Hepatocyte (in vitro differentiated cells): ENCODE measurements around the gene LEO1. TPM values are rescaled to one million over a fixed set of nuclear protein-coding genes. Genes with fewer than 3 reads are reported as not detected.

Source experiments
- DNase-seq: peaks from one replicate; pipeline ENCODE4 v3.0.0-alpha.2; 2016; ENCODE audit warnings: low spot score
- H2AFZ ChIP-seq: fragments of 200-600 bp; sonication (generic); 2 replicates; pipeline ENCODE4 v1.6.0; 2016; ENCODE audit warnings: antibody characterized with exemption, mild to moderate bottlenecking
- H3K27ac ChIP-seq: fragments of 200-600 bp; sonication (generic); 2 replicates; pipeline ENCODE4 v1.5.1; 2016; ENCODE audit warnings: mild to moderate bottlenecking
- H3K27me3 ChIP-seq: fragments of 200-600 bp; sonication (generic); 2 replicates; pipeline ENCODE4 v1.6.1; 2016
- H3K36me3 ChIP-seq: fragments of 200-600 bp; sonication (generic); replicated peaks from 2 replicates; pipeline ENCODE4 v1.5.1; 2016; ENCODE audit warnings: low read depth; ENCODE audit not compliant: insufficient read depth
- H3K4me1 ChIP-seq: fragments of 200-600 bp; sonication (generic); 2 replicates; pipeline ENCODE4 v1.5.1; 2016; ENCODE audit warnings: mild to moderate bottlenecking, moderate library complexity; ENCODE audit not compliant: insufficient read depth
- H3K4me2 ChIP-seq: fragments of 200-600 bp; sonication (generic); 2 replicates; pipeline ENCODE4 v1.6.0; 2016
- H3K4me3 ChIP-seq: fragments of 200-600 bp; sonication (generic); 2 replicates; pipeline ENCODE4 v1.5.1; 2016; ENCODE audit warnings: mild to moderate bottlenecking
- H3K79me2 ChIP-seq: fragments of 200-600 bp; sonication (generic); 2 replicates; pipeline ENCODE4 v1.6.0; 2017; ENCODE audit warnings: mild to moderate bottlenecking
- H3K9me2 ChIP-seq: fragments of 200-600 bp; sonication (generic); replicated peaks from 2 replicates; pipeline ENCODE4 v1.6.0; 2017; ENCODE audit warnings: mild to moderate bottlenecking; ENCODE audit not compliant: insufficient read depth
- H3K9me3 ChIP-seq: fragments of 200-600 bp; sonication (generic); 2 replicates; pipeline ENCODE4 v1.5.1; 2016; ENCODE audit warnings: low read depth, mild to moderate bottlenecking
- H4K20me1 ChIP-seq: fragments of 200-600 bp; sonication (generic); 2 replicates; pipeline ENCODE4 v1.6.0; 2016; ENCODE audit warnings: mild to moderate bottlenecking; ENCODE audit not compliant: insufficient read depth, poor library complexity, severe bottlenecking
- CTCF ChIP-seq: fragments of 200-600 bp; sonication (generic); IDR thresholded peaks from 2 replicates; pipeline ENCODE4 v1.5.1; 2016; ENCODE audit warnings: antibody characterized with exemption, mild to moderate bottlenecking; ENCODE audit not compliant: poor library complexity
- EZH2 ChIP-seq: fragments of 200-600 bp; sonication (generic); IDR thresholded peaks from 2 replicates; pipeline ENCODE4 v1.6.1; 2016; ENCODE audit warnings: antibody characterized with exemption, mild to moderate bottlenecking, borderline replicate concordance
- EZH2phosphoT487 ChIP-seq: fragments of 200-600 bp; sonication (generic); IDR thresholded peaks from one replicate; pipeline ENCODE4 v1.6.1; 2018; ENCODE audit warnings: antibody characterized with exemption, mild to moderate bottlenecking, low read depth, moderate library complexity; ENCODE audit not compliant: unreplicated experiment, severe bottlenecking
- WGBS: methylation state at CpG from one replicate; pipeline ENCODE4 v1.1.6; 2016; ENCODE audit warnings: low lambda C conversion rate; ENCODE audit errors: missing lambda C conversion rate; 5-methylcytosine and 5-hydroxymethylcytosine counted together
- polyA plus RNA-seq: library from polyadenylated mRNA; unstranded; fragments of >200 nt; fragmentation: Nextera tagmentation; extraction: Ambion mirVana; gene quantifications from 2 replicates; pipeline ENCODE4 v1.2.1, GENCODE V29; 2016
- total RNA-seq: library from RNA; depleted of rRNA; stranded (reverse); fragments of >200 nt; gene quantifications from 2 replicates; pipeline ENCODE4 v1.2.3, GENCODE V29; 2014

Gene LEO1
- total and polyA plus RNA-seq, 2 experiments from 2014 or later = 23.9 to 26.2 TPM

- Histone ChIP-seq H3K4me3 (no peak overlapping the region), H3K4me1 (no peaks in the 10 kb centered on the region), H3K27me3 (no peaks in the 10 kb centered on the region), H4K20me1 (no peaks in the 10 kb centered on the region), H3K4me2 (no peak overlapping the region), H3K9me3 (no peaks in the 10 kb centered on the region), H3K9me2 (no peaks in the 10 kb centered on the region), H3K79me2 (no peaks in the 10 kb centered on the region), H2AFZ (no peak overlapping the region), H3K36me3 (no peaks in the 10 kb centered on the region), H3K27ac (no peak overlapping the region)
- no peak for DNase-seq
- no peak for TF ChIP-seq EZH2
- TF ChIP-seq EZH2phosphoT487 = no peak
- no peak for TF ChIP-seq CTCF
- 94% methylated on average over 4 of the region's 4 CpGs for WGBS
Observed at GRCh38 chr15:51991141-51991540, 19.6 kb upstream of the LEO1 start.

GRCh38 chr15:51982770-51983103 is 11.2 kb upstream of the LEO1 start:
- H2AFZ ChIP-seq = no peak overlapping the region
- H3K36me3 ChIP-seq = no peaks in the 10 kb centered on the region
- H3K4me2 ChIP-seq = no peak overlapping the region
- H4K20me1 ChIP-seq = no peaks in the 10 kb centered on the region
- H3K79me2 ChIP-seq = no peaks in the 10 kb centered on the region
- H3K9me2 ChIP-seq = no peaks in the 10 kb centered on the region
- H3K9me3 ChIP-seq = no peaks in the 10 kb centered on the region
- no peaks in the 10 kb centered on the region for H3K4me1 ChIP-seq
- DNase-seq = no peak
- H3K27me3 ChIP-seq = no peaks in the 10 kb centered on the region
- no peak overlapping the region for H3K27ac ChIP-seq
- TF ChIP-seq EZH2 = no peak
- no peak for TF ChIP-seq EZH2phosphoT487
- no peak for TF ChIP-seq CTCF
- no peak overlapping the region for H3K4me3 ChIP-seq

- peak; percentile 67 for DNase-seq
- 46% methylated on average over 7 of the region's 7 CpGs for WGBS
- H3K4me1 ChIP-seq = no peaks in the 10 kb centered on the region
- H2AFZ ChIP-seq = no peak overlapping the region
- no peaks in the 10 kb centered on the region for H3K27me3 ChIP-seq
- peak overlapping the region; percentile 1 for H3K4me2 ChIP-seq
- no peak overlapping the region for H3K4me3 ChIP-seq
- H4K20me1 ChIP-seq = no peaks in the 10 kb centered on the region
- H3K9me2 ChIP-seq = no peaks in the 10 kb centered on the region
- H3K9me3 ChIP-seq = no peaks in the 10 kb centered on the region
- H3K79me2 ChIP-seq = no peaks in the 10 kb centered on the region
- H3K27ac ChIP-seq = peak overlapping the region; percentile 10
- H3K36me3 ChIP-seq = no peaks in the 10 kb centered on the region
- TF ChIP-seq CTCF (peak; percentile 60), EZH2 (no peak)
Observed at GRCh38 chr15:51982013-51982769, 10.6 kb upstream of the LEO1 start.

- Histone ChIP-seq H4K20me1 (no peaks in the 10 kb centered on the region), H3K36me3 (no peaks in the 10 kb centered on the region), H3K4me2 (no peak overlapping the region), H3K27me3 (no peaks in the 10 kb centered on the region), H3K4me1 (peaks cover 14% of the 10 kb centered on the region), H3K9me3 (no peaks in the 10 kb centered on the region), H3K27ac (no peak overlapping the region), H3K9me2 (no peaks in the 10 kb centered on the region), H2AFZ (no peak overlapping the region), H3K79me2 (peaks cover 32% of the 10 kb centered on the region), H3K4me3 (no peak overlapping the region)
- WGBS = 99% methylated on average over 4 of the region's 4 CpGs
- no peak for DNase-seq
- TF ChIP-seq CTCF (no peak), EZH2 (no peak), EZH2phosphoT487 (no peak)
Observed at GRCh38 chr15:51973775-51974174, 2.2 kb upstream of the LEO1 start.
